RWPE1 (cell line): ENCODE results near the gene SHCBP1L.

ENCODE experiments used
- CTCF ChIA-PET: fragments of 350-600 bp; sonication (Branson Sonifier 250); formaldehyde crosslinking; extraction: SDS; loops from one replicate; lab custom pipeline; 2021; lab: Yijun Ruan, JAX
- POLR2A ChIA-PET: fragments of 400-600 bp; formaldehyde crosslinking; extraction: SDS; loops from one replicate; lab custom pipeline; 2020; ENCODE audit warnings: antibody characterized with exemption; ENCODE audit not compliant: low non-redundant PET; lab: Yijun Ruan, JAX
- DNase-seq: peaks from one replicate; pipeline ENCODE4 v3.0.0; 2012; ENCODE audit warnings: low spot score
- H3K27ac ChIP-seq: fragments of 450-650 bp; 2 replicates; pipeline ENCODE4 v1.5.1; 2017
- TF ChIP-seq, protein P1 (sequence below): fragments of 450-650 bp; conservative IDR thresholded peaks from 2 replicates; pipeline ENCODE4 v1.5.1; 2017; ENCODE audit warnings: low read depth, mild to moderate bottlenecking

Gene SHCBP1L

DNA sequence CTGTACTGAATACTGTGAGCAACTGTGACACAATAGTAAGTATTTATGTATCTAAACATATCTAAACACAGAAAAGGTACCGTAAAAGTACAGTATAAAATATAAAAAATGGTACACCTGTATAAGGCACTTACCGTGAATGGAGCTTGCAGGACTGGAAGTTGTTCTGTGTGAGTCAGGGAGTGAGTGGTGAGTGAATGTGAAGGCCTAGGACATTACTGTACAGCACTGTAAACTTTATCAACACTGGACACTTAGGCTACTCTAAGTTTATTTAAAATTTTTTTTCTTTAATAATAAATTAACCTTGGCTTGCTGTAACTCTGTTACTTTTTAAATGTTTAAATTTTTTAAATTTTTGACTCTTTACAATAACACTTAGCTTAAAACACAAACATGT, 24.5 kb upstream of the SHCBP1L start:
- H3K27ac ChIP-seq, result no peak overlapping the region
- ChIA-PET POLR2A (no interaction called here), CTCF (no interaction called here)
- TF ChIP-seq, protein P1, sequence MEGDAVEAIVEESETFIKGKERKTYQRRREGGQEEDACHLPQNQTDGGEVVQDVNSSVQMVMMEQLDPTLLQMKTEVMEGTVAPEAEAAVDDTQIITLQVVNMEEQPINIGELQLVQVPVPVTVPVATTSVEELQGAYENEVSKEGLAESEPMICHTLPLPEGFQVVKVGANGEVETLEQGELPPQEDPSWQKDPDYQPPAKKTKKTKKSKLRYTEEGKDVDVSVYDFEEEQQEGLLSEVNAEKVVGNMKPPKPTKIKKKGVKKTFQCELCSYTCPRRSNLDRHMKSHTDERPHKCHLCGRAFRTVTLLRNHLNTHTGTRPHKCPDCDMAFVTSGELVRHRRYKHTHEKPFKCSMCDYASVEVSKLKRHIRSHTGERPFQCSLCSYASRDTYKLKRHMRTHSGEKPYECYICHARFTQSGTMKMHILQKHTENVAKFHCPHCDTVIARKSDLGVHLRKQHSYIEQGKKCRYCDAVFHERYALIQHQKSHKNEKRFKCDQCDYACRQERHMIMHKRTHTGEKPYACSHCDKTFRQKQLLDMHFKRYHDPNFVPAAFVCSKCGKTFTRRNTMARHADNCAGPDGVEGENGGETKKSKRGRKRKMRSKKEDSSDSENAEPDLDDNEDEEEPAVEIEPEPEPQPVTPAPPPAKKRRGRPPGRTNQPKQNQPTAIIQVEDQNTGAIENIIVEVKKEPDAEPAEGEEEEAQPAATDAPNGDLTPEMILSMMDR, result no peak
- no peak for DNase-seq

- CTCF ChIA-PET, result interaction anchor here (0.6 kb wide), 1 partner anchor 930 kb away, joined by 3 read pairs; no protein-coding TSS in a partner anchor
- TF ChIP-seq, protein P1, result no peak
- POLR2A ChIA-PET, result no interaction called here
- H3K27ac ChIP-seq, result no peak overlapping the region
- no peak for DNase-seq
Observed at GRCh38 chr1:182974506-182975191, 21.7 kb upstream of the SHCBP1L start.

DNA sequence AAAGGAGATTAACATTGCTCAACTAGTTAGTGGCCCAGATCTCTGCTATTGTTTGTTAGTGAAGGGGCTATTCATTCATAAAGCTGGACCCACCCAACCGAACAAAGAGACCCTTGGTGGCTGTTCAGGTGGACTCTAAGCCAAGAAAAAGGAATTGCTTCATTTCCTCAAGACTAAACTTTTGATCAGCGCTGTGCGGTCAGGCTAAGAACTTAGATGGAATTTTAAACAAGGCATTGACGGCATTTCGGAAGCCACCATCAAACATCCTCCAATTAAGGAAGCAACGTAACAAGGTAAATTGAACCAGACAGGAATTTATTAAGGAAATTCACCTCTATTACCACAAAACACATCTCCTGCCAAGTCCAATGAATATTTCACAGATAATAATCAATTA, 19.9 kb upstream of the SHCBP1L start:
- CTCF ChIA-PET, result interaction anchor here (0.6 kb wide), 1 partner anchor 177 kb away, joined by 3 read pairs; no protein-coding TSS in a partner anchor
- no peak overlapping the region for H3K27ac ChIP-seq
- POLR2A ChIA-PET, result no interaction called here
- TF ChIP-seq, protein P1, result no peak
- DNase-seq, result no peak

- H3K27ac ChIP-seq, result no peak overlapping the region
- CTCF ChIA-PET, result interaction anchor here (0.6 kb wide), 1 partner anchor 214 kb away, joined by 3 read pairs; no protein-coding TSS in a partner anchor
- TF ChIP-seq, protein P1, result no peak
- POLR2A ChIA-PET, result no interaction called here
- no peak for DNase-seq
Observed at GRCh38 chr1:182972231-182972630, 19.3 kb upstream of the SHCBP1L start.

- DNase-seq, result no peak
- no peak overlapping the region for H3K27ac ChIP-seq
- ChIA-PET CTCF (no interaction called here), POLR2A (no interaction called here)
- TF ChIP-seq, protein P1, result no peak
Observed at GRCh38 chr1:182971219-182971618, 18.3 kb upstream of the SHCBP1L start.

- POLR2A ChIA-PET, result no interaction called here
- no peak for DNase-seq
- CTCF ChIA-PET, result interaction anchor here (0.6 to 0.7 kb wide), 2 partner anchors 74 to 183 kb away, joined by 4 read pairs; no protein-coding TSS in a partner anchor
- no peak overlapping the region for H3K27ac ChIP-seq
- TF ChIP-seq, protein P1, result no peak
Observed at GRCh38 chr1:182968836-182969734, 16.1 kb upstream of the SHCBP1L start.
